Fibroblast of upper back skin (primary cell): Measurements from ENCODE around the gene MBNL2.
"Not testable (repeated sequence)": the region's sequence is repeated elsewhere in the genome, so short reads cannot be mapped to it uniquely, and the experiment has no call there.

Experiments
- DNase-seq: peaks from one replicate; pipeline ENCODE4 v3.0.0-alpha.2; 2013

The MBNL2 gene

GRCh38 chr13:97332742-97333141, 110.6 kb downstream of the MBNL2 start:
- DNase-seq, result no peak

GRCh38 chr13:97333983-97334382, 111.8 kb downstream of the MBNL2 start:
- DNase-seq, result no peak

GRCh38 chr13:97334690-97335089, 112.6 kb downstream of the MBNL2 start:
- no peak for DNase-seq

GRCh38 chr13:97335488-97336134, 113.5 kb downstream of the MBNL2 start:
- DNase-seq, result no peak

GRCh38 chr13:97337985-97338499, 115.9 kb downstream of the MBNL2 start:
- DNase-seq, result no peak

- no peak for DNase-seq
Measured at GRCh38 chr13:97338571-97338970, 116.4 kb downstream of the MBNL2 start.

- DNase-seq, result peak; percentile 90
Measured at GRCh38 chr13:97339019-97339987, 117.2 kb downstream of the MBNL2 start.

GRCh38 chr13:97339988-97340749, 118.0 kb downstream of the MBNL2 start:
- no peak for DNase-seq

- peak; percentile 31 for DNase-seq
Measured at GRCh38 chr13:97341135-97341534, 119.0 kb downstream of the MBNL2 start.

- no peak for DNase-seq
Measured at GRCh38 chr13:97342136-97342535, 120.0 kb downstream of the MBNL2 start.

- DNase-seq, result no peak
Measured at GRCh38 chr13:97342936-97343335, 120.8 kb downstream of the MBNL2 start.

- DNase-seq, result peak; percentile 70
Measured at GRCh38 chr13:97344265-97345175, 122.4 kb downstream of the MBNL2 start.

- no peak for DNase-seq
Measured at GRCh38 chr13:97346097-97346496, 124.0 kb downstream of the MBNL2 start.

GRCh38 chr13:97346561-97347254, 124.6 kb downstream of the MBNL2 start:
- no peak for DNase-seq

- DNase-seq, result no peak
Measured at GRCh38 chr13:97347255-97347932, 125.3 kb downstream of the MBNL2 start.

- DNase-seq, result no peak
Measured at GRCh38 chr13:97348569-97349100, 126.5 kb downstream of the MBNL2 start.

GRCh38 chr13:97352012-97352411, 129.9 kb downstream of the MBNL2 start:
- not testable (repeated sequence) for DNase-seq

GRCh38 chr13:97352815-97353214, 130.7 kb downstream of the MBNL2 start:
- no peak for DNase-seq

GRCh38 chr13:97353927-97354675, 132.0 kb downstream of the MBNL2 start:
- peak; percentile 53 for DNase-seq

GRCh38 chr13:97354808-97355207, 132.7 kb downstream of the MBNL2 start:
- DNase-seq, result no peak
